ENCODE data around the gene SHANK3.

The SHANK3 gene

GRCh38 chr22:50694766-50695420 lies 22.3 kb downstream of the SHANK3 start:
- H3K27ac ChIP-seq = no peak overlapping the region
- TF ChIP-seq CTCF (IDR thresholded peaks at IDR 0.05) = no peak
- H3K36me3 ChIP-seq = no peaks in the 10 kb centered on the region
- H3K27me3 ChIP-seq = no peaks in the 10 kb centered on the region
- no peaks in the 10 kb centered on the region for H3K9me3 ChIP-seq
- no peaks in the 10 kb centered on the region for H3K4me1 ChIP-seq (ENCODE audit: control insufficient read depth in 1 of 2, insufficient read depth in 1 of 2, low read depth in 1 of 2, low read length in 1 of 2)
- H3K4me3 ChIP-seq (ENCODE audit: low read depth in 1 of 2, low read length in 1 of 2) = no peak overlapping the region

GRCh38 chr22:50695421-50696250 lies 23.0 kb downstream of the SHANK3 start:
- no peak overlapping the region for H3K27ac ChIP-seq
- no peaks in the 10 kb centered on the region for H3K4me1 ChIP-seq (ENCODE audit: control insufficient read depth in 1 of 2, insufficient read depth in 1 of 2, low read depth in 1 of 2, low read length in 1 of 2)
- H3K27me3 ChIP-seq = no peaks in the 10 kb centered on the region
- H3K36me3 ChIP-seq = no peaks in the 10 kb centered on the region
- no peak overlapping the region for H3K4me3 ChIP-seq (ENCODE audit: low read depth in 1 of 2, low read length in 1 of 2)
- no peak for TF ChIP-seq CTCF (IDR thresholded peaks at IDR 0.05)
- no peaks in the 10 kb centered on the region for H3K9me3 ChIP-seq

- H3K4me3 ChIP-seq (ENCODE audit: low read depth in 1 of 2, low read length in 1 of 2) = no peak overlapping the region
- no peaks in the 10 kb centered on the region for H3K27me3 ChIP-seq
- no peak for TF ChIP-seq CTCF (IDR thresholded peaks at IDR 0.05)
- H3K9me3 ChIP-seq = no peaks in the 10 kb centered on the region
- no peaks in the 10 kb centered on the region for H3K4me1 ChIP-seq (ENCODE audit: control insufficient read depth in 1 of 2, insufficient read depth in 1 of 2, low read depth in 1 of 2, low read length in 1 of 2)
- no peaks in the 10 kb centered on the region for H3K36me3 ChIP-seq
- no peak overlapping the region for H3K27ac ChIP-seq
Observed at GRCh38 chr22:50696251-50696798, 23.7 kb downstream of the SHANK3 start.

GRCh38 chr22:50696799-50697561 lies 24.4 kb downstream of the SHANK3 start:
- Histone ChIP-seq H3K27me3 (no peaks in the 10 kb centered on the region), H3K4me1 (ENCODE audit: control insufficient read depth in 1 of 2, insufficient read depth in 1 of 2, low read depth in 1 of 2, low read length in 1 of 2) (no peaks in the 10 kb centered on the region), H3K4me3 (ENCODE audit: low read depth in 1 of 2, low read length in 1 of 2) (no peak overlapping the region), H3K36me3 (no peaks in the 10 kb centered on the region), H3K27ac (no peak overlapping the region), H3K9me3 (no peaks in the 10 kb centered on the region)
- TF ChIP-seq CTCF (IDR thresholded peaks at IDR 0.05) = no peak

DNA sequence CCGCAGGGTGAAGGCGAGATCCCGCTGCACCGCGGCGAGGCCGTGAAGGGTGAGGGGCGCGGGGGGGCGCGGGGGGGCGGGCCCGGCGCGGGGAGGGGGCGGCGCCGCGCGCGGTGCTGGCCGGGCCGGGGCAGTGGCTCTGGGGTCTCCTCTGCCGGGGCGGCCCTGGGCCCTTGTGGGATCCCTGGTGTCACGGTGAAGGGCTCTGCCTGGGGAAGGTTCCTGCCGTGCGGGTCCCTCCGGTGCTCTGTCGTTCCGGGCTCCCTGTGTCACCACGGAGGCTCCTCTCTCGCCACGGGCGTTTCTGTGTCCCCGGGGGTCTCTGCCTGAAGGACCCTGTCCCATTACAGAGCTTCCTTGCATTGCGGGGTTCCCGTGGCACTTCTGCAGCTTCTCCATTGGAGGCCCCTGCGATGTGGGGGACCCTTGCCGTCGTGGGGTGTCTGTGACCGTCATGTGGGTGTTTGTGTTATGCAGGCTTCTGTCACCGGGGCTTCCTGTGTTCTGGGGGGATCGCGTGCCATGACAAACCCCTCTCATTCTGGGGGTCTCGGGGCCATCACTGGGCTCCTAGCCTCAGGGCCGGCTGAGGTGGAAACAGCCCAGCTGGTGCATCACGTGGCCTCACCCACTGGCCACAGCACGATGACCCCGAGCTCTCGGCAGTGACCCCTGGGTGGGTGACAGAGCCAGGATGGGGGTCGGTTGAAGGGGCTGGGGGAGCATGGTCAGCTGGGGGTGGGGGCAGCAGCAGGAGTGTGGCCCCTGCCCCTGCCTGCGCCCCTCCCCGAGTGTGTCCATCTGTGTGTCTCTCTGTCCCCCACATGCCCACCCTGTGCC lies 25.3 kb downstream of the SHANK3 start:
- no peaks in the 10 kb centered on the region for H3K36me3 ChIP-seq
- H3K4me1 ChIP-seq (ENCODE audit: control insufficient read depth in 1 of 2, insufficient read depth in 1 of 2, low read depth in 1 of 2, low read length in 1 of 2) = no peaks in the 10 kb centered on the region
- no peak for TF ChIP-seq CTCF (IDR thresholded peaks at IDR 0.05)
- H3K9me3 ChIP-seq = no peaks in the 10 kb centered on the region
- no peak overlapping the region for H3K4me3 ChIP-seq (ENCODE audit: low read depth in 1 of 2, low read length in 1 of 2)
- no peaks in the 10 kb centered on the region for H3K27me3 ChIP-seq
- no peak overlapping the region for H3K27ac ChIP-seq

Data from neutrophil (primary cell).